DMS53 (cell line): Measurements from ENCODE around the gene KCNIP4.
A peak's percentile ranks its signal among the peaks of the same experiment; 100 is the strongest.
"Not testable (repeated sequence)": the region's sequence is repeated elsewhere in the genome, so short reads cannot be mapped to it uniquely, and the experiment has no call there.

Experiments used
- DNase-seq: peaks from one replicate; lab custom pipeline; 2025; lab: John Stamatoyannopoulos, UW

The KCNIP4 gene

DNA sequence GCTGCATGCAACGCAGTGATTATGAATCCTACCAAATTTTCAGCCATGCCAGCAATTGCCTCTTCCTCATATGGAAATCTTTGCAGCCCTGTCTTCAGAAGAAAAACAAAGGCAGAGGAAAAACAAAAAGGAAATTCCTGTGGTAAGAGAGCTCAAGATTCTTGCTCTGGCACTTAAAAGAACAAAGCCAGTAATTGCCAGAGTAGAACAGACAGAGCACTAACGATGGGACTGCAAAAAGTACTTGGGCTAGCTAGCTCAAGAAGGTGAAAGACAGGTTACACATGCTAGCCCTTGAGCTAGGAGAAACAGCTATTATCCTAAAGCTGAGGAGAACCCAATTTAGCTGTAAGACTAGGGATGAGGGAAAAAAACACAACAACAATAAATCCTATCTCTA lies 582.3 kb downstream of the KCNIP4 start:
- peak; percentile 60 for DNase-seq

DNA sequence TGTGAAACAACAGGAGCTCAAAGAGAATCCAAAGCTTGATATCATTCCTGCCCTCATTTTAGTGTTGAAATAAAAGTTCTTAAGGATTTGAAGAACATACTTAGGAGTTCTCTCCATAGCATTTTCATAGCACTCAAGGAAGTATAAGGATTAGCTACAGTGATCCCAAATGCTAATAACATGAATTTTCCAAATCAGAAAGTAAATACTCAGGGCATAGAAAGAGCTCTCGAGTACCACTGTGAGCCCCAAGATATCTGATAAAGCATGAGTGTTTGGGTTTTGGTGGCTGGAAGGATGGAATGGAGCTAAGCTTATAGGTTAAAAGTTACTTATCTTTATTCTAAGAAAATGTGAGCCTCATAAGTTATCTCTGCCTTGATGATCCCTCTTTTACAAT lies 584.9 kb downstream of the KCNIP4 start:
- DNase-seq: no peak

DNA sequence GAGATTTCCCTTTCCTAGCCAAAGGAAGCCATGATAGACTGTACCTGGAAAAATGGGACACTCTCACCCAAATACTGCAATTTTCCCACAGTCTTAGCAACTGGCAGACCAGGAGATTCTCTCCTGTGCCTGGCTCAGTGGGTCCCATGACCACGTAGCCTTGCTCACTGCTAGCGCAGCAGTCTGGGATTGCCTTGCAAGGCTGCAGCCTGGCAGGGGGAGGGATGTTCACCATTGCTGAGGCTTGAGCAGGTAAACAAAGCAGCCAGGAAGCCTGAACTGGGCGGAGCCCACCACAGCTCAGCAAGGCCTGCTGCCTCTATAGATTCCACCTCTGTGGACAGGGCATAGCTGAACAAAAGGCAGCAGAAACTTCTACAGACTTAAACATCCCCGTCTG lies 596.2 kb downstream of the KCNIP4 start:
- DNase-seq: not testable (repeated sequence)

DNA sequence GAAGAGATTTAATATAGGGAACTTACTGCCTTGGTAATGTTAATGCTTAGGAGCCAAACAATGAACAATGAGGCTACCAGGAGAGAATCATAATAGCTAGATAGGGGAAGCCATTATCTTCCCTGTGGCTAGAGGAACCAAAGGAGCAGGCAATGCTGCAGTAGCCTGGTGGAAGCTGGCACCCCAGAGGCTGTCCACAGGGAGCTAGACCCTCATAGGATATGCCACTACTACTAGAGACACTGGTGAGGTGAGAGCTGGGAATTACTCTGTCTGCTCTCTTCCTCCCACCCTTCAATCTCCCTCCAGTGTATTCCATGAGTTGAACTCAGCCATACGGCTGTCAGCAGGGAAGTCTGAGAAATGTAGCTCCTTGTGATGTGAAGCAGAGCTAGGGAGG lies 601.4 kb downstream of the KCNIP4 start:
- no peak for DNase-seq

DNA sequence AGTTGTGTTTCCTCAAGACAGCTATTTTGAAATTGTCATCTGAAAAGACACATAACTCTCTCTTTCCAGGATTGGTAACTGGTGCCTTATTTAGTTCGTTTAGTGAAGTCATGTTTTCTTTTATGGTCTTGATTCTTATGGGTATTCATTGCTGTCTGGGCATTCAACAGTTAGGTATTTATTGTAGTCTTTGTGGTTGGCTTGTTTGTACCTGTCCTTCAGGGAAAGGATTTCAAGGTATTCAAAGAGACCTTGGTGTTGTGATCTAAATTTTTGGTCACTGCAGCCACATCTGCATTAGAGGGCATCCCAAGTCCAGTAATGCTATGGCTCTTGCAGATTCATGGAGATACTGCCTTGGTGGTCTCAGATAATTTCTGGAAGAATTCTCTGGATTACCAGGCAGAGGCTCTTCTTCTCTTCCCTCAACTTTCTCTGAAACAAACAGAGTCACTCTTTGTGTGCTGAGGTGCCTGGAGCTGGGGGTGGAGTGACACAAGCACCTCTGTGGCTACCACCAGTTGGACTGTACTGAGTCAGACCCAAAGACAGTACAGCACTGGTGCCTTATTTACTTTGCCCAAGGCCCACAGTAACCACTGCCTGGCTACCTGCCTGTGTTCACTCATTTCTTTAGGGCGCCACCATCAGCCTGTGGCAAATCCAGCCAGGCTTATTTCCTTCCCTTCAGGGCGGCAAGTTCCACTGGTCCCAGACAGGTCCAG lies 620.4 kb downstream of the KCNIP4 start:
- no peak for DNase-seq

DNA sequence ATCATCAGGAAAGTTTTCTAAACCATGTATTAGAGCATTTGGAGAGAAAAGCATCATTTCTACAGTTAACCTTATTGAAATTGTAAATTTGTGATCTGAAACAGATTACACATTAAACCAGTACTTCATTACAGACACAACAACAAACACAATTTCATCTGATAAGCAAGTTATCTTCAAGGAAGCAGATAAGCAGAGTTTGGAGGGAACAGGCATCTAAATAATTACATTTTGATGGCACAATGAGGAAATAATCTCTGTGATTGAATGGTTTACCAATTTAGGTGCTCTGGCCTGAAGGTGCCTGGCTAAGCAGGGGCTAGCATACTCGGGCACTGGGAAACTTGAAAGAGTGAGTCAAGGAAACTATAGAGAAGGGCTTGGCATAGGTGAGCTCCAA lies 628.5 kb downstream of the KCNIP4 start:
- DNase-seq: no peak

DNA sequence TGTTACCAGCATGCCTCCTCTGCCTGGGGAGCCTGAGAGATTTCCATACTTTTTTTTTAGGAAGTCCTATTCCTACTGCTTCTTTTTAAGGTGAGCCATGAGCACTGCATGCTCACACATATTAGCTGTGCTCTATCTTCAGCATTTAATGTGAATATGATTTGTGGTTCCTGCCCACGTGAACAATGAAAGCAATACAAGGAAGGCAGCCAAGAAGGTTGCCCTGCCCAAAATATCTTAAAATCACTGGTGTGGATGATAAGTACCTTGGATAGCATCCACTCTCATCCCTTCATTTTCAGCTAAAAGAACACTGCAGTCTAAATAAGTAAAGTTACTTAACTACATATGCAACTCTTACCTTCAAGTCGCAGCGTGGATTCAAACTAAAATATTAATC lies 640.9 kb downstream of the KCNIP4 start:
- no peak for DNase-seq

DNA sequence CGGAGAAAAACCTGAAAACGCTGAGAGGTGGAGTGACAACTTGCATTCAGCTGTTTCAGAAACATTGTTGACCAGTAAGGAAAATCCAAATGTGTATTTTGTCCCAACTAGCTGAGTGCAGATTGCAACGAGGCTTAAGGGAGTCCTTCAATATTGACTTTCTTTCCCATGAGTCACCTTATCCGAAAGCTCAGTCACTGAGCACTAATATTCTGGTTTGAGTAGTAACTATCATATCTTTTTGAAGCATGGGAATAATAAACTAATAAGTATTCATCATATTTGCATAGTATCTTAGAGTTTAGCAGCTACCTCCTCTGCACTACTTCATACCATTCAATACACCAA lies 644.1 kb downstream of the KCNIP4 start:
- peak; percentile 95 for DNase-seq

DNA sequence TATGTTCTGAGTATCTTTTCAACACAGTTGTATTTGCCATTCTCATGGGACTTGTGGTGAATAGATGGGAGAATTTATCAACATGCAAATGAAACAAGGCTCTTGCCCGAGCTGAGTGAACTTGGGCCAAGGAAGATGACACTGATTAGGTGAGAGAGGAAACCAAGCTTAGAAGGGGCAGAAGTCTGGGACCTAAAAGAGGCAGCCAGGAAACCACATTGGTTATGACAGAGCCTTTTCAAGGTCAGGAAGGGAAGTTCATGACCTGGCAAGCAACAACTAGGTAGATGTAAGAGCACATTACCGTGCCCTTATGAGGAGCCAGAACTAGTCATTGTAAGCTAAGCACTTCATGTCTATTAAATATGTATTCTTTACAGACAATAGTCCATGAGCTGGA lies 658.0 kb downstream of the KCNIP4 start:
- DNase-seq: no peak

DNA sequence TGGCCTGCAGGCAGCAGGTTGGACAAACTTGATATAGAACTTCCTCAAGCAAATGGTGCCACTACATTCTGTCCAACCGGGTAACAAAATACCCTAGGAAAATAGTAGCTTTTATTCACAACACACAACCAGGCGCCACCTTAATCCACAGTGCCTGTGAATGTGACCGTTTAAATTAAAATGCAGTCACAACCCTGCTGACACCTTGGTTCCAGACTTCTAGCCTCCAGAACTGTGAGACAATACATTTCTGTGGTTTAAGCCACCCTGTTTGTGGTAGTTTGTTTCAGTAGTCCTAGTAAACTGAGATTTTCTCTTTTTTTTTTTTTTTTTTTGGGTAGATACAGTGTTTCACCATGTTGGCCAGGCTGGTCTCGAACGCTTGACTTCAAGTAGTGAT lies 672.5 kb downstream of the KCNIP4 start:
- DNase-seq: no peak

DNA sequence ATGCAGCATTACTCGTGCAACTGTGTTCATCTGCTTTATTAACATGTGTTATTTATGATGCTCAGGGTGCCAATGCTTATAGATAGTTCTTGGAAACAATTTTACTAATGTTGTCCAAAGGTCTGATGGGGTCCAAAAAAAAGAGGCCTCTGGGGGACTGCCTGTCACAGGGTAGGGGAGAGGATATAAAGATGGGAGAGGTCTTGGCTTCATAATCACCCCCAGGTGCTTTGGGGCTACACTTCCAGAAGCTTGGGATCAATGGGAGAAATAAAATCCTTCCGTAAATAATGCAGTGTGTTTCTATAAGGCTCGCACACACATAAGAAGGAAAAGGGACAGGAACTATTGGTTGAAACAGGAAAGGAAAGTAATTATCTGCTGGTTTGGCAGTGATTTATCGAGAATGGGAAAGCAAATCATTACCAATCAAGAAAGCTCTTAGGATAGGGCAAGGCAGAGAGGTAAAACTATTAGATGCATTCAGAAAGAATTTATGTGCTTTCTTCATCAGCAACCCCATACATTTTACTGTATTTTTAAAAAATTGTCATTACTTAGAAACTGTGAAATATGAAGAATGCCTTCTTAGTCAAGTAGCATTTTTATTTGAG lies 677.0 kb downstream of the KCNIP4 start:
- DNase-seq: no peak

DNA sequence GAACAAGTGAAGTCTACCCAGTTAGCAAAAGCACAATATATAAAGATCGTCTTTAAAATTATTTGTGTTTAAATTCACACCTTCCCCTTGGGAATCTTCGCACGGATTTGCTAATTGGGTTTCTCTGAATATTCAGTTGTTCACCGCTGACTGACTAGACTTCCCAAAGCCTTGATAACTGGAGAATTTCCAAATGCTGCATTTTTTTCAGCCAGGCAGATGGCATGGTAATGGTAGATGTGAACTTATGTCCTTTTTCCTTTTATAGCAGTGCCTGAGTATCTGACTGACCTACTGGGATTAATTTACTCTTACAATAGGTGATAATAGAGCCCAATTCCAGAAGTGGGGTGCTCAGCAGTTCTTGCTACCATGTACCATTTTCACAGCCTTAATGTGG lies 700.2 kb downstream of the KCNIP4 start:
- DNase-seq: no peak

DNA sequence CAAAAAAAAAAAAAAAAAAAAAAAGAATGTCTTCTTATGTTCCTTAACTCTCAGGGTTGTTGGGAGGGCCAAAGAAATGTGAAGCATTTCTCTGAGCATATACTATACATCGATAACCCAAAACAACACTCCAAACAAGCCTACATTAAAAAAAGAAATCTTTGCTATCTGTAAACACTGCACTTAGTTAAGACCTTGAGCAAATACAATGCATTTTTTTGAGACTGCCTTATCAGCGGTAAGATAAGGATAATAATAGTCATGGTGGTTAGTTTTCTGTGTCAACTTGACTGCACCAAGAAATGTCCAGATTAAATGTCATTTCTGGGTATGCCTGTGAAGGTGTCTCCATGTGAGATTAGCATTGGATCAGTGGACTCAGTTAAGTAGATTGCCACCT lies 706.4 kb downstream of the KCNIP4 start:
- no peak for DNase-seq

DNA sequence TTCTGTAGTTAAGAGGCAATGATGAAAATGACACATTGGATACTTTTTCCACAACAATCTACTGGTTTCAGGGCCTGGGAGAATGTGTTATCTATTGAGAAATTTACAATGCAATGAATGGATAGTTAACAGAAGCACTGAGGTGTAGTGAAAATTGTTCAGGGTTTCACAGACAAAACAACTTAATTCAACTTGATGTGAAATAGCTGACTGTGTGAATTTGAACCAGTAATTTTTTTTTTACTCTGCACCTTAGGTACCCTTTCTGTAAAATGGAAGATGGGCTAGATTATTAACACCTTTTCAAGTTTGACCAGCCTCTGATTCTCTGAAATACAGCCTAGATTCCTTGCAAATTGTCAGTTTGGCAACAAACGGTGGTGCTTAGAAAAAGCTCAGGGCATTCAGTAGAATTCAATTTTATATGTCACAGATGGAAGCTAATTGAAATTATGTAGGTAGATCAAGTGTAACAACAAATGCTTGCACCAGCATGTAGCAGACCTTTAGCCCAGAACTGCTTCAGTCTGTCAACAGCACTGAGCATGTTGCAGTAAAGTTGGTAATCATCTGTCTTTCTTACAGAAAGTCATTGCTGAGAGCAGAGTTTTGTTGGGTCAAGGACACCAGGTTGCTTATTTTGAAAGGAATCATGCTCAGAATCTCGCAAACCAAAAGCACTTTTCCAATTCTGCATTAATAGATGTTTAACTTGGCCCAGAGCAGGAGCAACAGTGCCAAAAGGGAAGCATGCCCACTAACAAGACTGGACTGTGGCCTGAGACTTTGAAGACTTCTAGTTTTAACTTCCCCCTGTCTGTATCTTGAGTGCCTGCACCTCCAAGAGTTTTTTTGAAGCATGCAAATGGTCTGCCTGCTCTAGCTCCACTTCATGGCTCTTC lies 721.7 kb downstream of the KCNIP4 start:
- DNase-seq: no peak

DNA sequence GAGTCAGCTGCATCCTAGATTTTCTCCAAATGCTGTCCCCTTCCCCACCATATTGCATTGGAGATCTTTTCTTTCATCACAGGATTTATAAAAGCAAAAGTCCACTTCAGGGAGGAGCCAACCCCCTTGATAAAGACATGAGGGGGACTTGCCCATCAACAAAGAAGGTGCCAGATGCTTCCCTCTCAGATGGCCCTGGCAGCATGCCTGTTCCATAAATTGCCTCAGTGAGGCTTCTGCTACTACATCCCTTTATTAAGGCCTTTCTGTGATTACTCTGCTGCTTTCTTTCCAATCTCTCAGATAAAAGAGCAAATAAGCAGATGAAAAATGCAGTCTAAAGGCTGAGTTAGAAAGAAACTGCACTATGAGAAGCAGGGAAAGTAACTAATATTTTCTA lies 736.7 kb downstream of the KCNIP4 start:
- no peak for DNase-seq

DNA sequence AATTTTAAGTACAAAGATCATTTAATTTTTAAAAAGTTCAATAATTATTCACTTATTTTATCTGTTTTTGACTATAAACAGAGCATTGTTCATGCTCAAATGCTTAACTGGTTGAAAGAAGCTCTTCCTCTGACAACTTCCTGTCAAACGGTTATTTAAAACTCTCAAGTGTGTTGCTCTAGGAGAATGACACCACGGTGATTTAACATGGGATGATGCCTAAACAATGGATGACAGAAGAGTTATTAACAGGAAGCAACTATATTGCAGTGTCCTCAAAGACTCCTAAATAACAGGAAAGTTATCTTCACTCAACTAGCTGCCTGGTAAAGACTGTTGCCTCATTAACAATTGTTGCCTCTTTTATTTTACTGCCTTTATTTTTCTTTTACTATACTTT lies 738.7 kb downstream of the KCNIP4 start:
- peak; percentile 54 for DNase-seq

DNA sequence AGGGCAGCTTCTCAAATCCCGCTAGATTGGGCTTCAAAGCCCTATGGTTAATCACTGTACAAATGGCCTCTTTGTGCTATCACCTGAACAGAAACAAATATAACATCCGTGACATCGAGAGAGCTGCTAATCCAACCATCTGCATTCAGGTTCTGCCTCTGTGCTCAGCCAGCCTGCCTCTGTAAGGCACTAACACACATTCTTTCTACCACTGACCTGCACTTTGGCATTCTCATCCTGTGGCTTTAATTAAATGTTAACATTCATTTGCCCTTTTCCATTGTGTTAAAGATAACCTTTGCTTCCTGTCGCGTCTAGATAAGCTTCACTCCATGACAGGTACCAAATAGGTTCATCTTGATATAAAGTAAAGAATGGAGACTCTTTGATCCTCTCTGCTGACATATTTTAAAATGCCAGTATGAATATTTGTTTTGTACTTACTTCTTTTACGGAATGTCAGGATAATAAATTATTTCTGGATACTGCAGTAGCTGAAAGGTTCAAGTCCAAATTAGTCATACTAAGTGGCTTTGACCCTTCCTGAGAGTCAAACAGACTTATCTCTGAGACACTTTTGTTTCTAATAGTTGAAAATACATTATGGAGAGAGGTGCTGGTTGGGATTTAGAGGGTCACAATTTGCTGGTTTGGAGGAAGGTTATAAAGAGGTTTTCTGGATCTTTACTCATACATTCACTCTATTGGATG lies 742.6 kb downstream of the KCNIP4 start:
- peak; percentile 17 for DNase-seq

DNA sequence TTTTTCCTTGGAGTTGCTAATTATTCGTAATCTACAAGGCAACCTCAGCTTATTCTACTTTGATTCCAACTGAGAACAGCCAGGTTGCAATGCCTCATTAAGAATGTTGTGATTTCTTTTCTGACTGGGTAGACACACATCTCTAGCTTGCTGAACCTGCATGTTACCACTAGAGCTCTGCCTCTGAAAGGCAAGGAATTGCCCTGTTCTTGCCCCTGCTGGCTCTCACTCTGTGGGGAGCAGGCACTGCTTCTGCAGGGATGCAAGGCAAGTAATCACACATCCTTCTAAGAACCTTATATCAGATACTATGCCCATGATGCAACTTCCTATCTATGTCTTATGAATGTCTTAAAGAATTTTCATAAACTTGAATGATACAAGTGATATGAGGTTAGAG lies 745.2 kb downstream of the KCNIP4 start:
- DNase-seq: no peak

DNA sequence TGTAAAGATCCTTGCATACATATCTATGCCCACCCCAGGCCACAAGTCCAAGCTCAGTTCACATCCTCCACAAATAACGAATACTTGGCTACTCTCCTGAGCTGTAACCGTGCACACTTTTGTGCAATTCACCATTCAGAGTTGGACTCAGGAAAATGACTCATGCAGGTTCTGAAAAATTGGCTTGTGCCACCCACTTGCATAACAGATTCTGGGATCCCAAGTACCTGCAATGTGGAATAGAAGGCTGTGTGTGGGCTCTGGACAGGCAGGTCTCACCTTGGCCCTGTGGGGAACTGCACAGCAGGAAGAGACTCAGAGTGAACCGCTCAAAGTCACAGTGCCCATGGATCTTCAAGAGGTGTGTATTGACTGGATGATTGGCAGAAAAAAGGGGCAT lies 745.6 kb downstream of the KCNIP4 start:
- no peak for DNase-seq

DNA sequence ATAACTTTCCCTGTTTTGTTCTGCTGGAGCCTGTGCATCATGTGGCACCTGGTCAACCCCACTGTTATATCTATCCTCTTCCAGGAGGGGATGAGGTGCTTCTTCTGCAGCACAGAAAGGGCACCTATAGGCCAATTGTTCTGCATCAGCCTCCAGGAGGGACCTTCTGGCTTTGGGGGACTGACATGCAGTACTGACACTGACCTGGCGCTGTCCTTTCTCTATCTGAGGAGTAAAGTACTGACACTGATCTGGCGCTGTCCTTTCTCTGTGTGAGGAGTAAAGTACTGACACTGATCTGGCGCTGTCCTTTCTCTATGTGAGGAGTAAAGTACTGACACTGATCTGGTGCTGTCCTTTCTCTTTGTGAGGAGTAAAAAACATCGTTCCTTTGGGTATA lies 749.9 kb downstream of the KCNIP4 start:
- no peak for DNase-seq

DNA sequence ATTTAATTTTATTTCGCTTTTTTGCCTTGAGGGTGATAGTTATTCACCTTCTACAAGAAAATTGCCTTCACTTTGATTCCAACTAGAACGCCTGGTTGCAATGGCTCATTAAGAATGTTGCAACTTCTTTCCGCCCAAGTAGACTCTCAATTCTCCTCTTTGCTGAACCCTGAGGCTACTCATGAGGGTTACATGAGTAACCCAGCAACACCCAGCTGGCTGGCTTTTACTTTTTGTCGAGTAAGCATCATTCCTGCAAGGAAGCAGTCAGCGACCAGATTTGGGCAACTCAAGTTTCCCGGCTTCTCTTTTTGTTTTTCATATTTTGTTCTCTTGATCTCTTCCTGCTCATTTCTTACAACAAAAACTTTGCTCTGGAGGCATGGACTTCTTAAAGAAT lies 752.9 kb downstream of the KCNIP4 start:
- DNase-seq: no peak

DNA sequence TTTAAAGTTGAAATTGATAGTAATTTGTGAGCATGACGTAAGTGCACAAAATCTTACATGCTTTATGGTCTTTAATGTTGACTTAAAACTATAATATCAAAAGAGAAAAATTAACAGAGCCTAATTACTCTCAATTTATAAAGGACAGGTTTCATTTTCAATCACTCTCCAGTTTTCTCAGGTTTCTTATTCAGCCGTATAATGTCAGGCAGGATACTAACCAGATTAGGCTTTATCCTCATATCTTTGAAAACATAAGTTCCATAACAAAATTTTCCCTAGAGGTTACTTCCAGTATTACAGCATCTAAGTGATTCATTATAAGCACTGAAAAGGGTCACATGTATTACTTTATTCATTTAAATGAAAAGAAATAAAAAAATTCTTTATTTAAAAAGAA lies 756.2 kb downstream of the KCNIP4 start:
- DNase-seq: peak; percentile 32

DNA sequence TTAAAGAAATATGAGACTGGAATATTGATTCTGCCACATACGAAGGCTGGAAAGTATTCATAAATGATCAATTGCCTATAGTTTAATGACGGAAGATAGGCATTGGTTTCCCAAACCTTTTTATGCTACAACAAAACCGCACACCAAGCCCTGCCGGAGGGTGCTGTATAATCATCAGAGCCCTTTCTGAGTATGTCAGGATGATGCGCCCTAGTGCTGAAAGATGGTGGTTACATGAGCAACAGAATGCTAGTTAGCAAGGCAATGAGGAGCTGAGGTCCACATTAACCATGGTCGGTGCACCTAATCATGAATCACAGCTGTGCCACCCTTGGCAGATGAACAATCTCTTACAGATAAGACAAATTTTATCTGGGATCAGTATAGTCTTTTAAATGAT lies 757.3 kb downstream of the KCNIP4 start:
- DNase-seq: peak; percentile 8
